Uterine smooth muscle cell (primary cell): ENCODE results near the gene CYP2C19. TPM values are rescaled to one million over a fixed set of nuclear protein-coding genes. Genes with fewer than 3 reads are reported as not detected.

Experiments used
- total RNA-seq: library from RNA; depleted of rRNA; stranded (reverse); fragments of >200 nt; gene quantifications from 2 replicates; pipeline ENCODE4 v1.2.3, GENCODE V29; 2014

Gene CYP2C19
- total RNA-seq: not detected in 2 replicates

DNA sequence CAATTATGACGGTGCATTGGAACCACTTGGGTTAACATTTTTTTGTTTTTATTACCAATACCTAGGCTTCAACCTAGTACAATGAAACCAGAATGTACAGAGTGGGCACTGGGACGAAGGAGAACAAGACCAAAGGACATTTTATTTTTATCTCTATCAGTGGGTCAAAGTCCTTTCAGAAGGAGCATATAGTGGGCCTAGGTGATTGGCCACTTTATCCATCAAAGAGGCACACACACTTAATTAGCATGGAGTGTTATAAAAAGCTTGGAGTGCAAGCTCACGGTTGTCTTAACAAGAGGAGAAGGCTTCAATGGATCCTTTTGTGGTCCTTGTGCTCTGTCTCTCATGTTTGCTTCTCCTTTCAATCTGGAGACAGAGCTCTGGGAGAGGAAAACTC is at the start of gene CYP2C19:
Gene CYP2C19, plus strand, starts transcription at position 289 of the 400 bp plus-strand sequence. Its CDS starts 25 bp downstream, at position 314.

Other genes with a start within 250 kb of the CYP2C19 start
- gene HELLS, start 216.9 kb upstream of the CYP2C19 start, total RNA-seq: 21.5 and 76.8 TPM in 2 replicates
- not detected in 2 replicates for gene CYP2C18, start 79.0 kb upstream of the CYP2C19 start, total RNA-seq
- not detected in 2 replicates for gene CYP2C9, start 176.0 kb downstream of the CYP2C19 start, total RNA-seq